CD4-positive, alpha-beta T cell treated with Interleukin-10 for 1 hour (primary cell): Measurements from ENCODE around the gene METTL21A.
"Not testable (repeated sequence)": the region's sequence is repeated elsewhere in the genome, so short reads cannot be mapped to it uniquely, and the experiment has no call there.

ENCODE experiments used
- DNase-seq: peaks from one replicate; pipeline ENCODE4 v3.0.0-alpha.2; 2020

The METTL21A gene

GRCh38 chr2:207625014-207625907, at the start of gene METTL21A:
TSS of gene METTL21A (minus strand) at chr2:207625394. CDS start at chr2:207624375, 1,019 bp downstream.
- DNase-seq, result peak; percentile 97

- no peak for DNase-seq
Observed at GRCh38 chr2:207674826-207675225, 49.6 kb upstream of the METTL21A start.

GRCh38 chr2:207674266-207674774, 49.1 kb upstream of the METTL21A start:
- DNase-seq, result no peak

GRCh38 chr2:207673431-207673830, 48.2 kb upstream of the METTL21A start:
- no peak for DNase-seq

DNA sequence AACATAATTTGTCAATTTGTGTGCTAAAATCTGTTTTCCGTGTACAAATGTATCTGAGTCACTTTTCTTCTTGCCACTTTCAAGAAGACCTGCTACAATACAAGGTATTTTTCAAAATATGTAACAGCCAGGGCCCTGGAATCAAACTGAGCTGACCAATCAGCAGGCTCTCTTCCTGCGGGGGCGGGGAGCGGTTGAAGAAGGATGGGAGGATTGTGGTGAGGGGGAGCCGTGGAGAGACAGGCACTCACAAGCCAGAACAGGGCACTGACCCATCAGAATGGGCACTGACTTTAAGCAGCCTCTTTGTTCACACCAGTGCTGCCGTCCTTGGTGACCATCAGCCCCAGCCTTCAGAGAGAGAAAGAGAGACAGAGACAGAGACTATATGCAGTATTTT, 45.7 kb upstream of the METTL21A start:
- no peak for DNase-seq

GRCh38 chr2:207663870-207664545, 38.8 kb upstream of the METTL21A start:
- DNase-seq, result no peak

GRCh38 chr2:207662203-207662602, 37.0 kb upstream of the METTL21A start:
- peak; percentile 19 for DNase-seq

GRCh38 chr2:207660994-207661393, 35.8 kb upstream of the METTL21A start:
- no peak for DNase-seq

DNA sequence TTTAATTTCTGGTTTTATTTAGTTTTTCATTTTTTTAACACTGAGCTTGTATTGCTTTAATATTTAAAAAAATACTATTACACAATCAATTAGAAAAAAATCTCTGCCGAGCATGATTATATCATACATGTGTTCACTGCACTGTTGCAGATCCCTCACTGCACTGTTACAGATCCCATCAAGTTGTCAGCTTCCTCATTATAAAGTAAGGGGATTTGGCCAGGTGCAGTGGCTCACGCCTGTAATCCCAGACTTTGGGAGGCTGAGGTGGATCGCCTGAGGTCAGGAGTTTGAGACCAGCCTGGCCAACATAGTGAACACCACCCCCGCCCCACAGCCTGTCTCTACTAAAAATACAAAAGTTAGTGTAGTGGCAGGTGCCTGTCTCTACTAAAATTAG, 33.0 kb upstream of the METTL21A start:
- DNase-seq, result no peak

- no peak for DNase-seq
Observed at GRCh38 chr2:207655000-207655399, 29.8 kb upstream of the METTL21A start.

GRCh38 chr2:207646582-207646981, 21.4 kb upstream of the METTL21A start:
- DNase-seq, result not testable (repeated sequence)

- DNase-seq, result no peak
Observed at GRCh38 chr2:207643892-207644291, 18.7 kb upstream of the METTL21A start.

- no peak for DNase-seq
Observed at GRCh38 chr2:207640661-207641060, 15.5 kb upstream of the METTL21A start.

DNA sequence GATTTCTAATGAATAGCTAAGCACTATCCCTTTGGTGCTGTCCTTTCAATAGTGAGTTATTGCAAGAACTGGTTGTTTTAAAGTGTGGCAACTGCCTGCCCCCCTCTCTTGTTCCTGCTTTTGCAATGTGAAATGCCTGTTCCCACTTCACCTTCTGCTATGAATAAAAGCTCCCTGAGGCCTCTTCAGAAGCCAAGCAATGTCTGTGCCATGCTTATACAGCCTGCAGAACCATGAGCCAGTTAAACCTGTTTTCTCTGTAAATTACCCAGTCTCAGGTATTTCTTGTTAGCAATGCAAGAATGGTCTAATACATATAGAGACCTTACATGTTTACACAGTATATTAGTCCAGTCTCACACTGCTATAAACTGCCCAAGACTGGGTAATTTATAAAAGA, 15.0 kb upstream of the METTL21A start:
- DNase-seq, result no peak

GRCh38 chr2:207639288-207639687, 14.1 kb upstream of the METTL21A start:
- DNase-seq, result not testable (repeated sequence)

DNA sequence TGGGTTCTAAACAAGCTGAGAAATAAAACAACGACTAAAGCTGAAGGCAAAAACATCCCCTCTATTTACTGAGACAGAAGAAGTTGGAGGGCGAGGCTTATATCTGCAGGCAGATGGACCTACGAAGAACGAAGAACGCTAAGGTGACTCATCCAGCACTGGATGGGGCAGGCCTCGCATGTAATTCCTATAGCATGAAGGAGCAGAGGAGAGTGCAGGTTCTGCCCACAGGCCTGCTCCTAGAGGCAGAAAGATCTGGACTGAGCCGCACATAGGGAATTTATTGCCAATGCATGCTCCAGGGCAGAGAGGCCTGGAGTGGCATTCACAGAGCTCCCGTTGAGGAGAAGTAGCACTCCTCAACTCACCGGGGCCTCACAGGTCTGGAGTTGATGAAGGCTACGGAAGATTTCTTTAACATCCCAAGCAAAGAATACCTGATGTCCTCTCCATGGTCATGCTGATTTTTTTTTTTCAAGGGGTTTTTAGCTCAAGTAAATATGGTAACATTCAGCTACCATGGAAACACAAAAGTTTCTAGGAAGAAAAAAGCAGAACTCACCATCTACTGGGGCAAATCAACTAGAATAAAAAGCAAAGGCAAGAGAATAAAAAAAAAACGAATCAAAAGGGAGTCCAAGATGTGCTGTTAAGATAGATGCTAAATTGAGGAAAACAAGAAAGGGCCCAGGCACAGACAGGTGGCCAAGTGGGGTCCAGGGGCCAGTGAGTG, 10.4 kb upstream of the METTL21A start:
- no peak for DNase-seq

DNA sequence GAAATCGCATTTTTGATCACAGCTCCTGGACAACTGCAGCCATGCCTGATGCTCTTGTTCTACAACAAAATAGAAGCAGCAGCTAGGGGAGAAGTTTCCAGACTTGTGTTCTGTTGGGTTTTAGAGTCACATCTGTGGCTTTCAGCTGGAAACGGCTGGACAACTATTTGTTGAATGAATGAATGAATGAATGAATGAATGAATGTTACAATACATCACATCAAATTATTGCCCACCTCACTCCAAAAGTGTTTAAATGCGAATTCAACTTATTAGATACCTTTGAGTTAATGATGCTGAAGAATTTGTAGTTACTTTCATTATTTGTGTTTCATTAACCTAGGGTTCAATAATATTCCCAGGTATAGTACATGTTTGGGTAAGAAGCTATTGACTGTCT, 8.5 kb upstream of the METTL21A start:
- DNase-seq, result no peak

- no peak for DNase-seq
Observed at GRCh38 chr2:207632575-207633493, 7.6 kb upstream of the METTL21A start.

DNA sequence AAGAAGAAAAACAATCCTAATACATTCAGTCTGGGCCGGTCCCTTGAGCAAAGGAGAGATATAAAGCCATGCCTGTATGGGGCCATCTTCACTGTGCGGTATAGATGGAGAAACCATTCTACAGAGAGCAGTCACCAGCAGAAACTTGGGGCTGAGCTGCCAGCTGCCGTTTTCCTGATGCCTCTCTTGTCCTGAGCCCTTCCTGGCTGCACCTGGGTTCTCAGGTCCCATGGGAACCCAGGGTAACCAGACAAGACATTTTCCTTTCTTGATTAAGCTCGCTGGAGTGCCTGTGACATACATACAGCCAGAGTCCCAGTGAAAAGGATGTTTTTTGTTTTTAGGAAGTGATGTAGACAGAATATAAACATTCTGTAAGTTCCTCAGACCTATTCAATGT, 5.3 kb upstream of the METTL21A start:
- DNase-seq, result no peak

- no peak for DNase-seq
Observed at GRCh38 chr2:207629553-207629952, 4.4 kb upstream of the METTL21A start.

DNA sequence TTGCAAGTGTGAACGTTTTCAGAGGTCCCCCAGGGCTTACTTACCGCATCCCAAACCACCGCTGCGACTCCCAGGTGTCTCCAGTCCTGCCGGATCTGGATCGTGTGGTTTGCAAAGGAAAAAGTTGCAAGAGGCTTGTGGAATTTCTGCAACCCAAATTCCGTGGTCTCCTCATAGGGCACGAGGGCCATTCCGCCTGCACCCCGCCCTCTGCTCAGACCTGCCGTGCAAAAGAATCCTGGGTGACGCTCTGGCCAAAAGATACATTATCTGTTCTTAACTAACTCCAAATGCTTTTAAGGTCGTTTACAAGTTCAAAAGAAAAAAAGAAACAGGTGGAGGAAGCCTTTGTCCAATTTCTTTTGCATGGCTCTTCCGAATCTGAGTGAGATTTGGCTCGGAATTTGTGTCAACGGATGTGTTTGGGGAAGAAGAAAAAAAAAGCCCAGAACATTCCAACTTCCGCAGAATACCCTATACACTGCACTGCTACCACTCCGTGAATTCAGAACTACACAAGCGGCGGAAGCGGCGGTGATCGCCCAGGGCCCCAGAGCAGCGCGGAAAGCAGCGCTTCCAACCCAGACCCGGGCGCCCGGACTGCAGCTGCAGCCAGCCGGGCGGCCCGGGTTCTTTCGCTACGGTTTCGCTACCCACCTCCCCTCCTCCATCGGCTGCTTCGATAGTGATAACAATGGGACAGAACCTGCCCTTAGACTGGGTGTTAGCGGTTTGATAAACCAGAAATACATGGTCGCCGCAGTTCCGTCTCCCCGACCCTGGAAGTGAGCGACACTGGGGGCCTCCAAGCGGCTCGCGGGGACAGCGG, 795 bp downstream of the METTL21A start:
- peak; percentile 65 for DNase-seq
